Spleen (tissue), 11 donors: ENCODE data around the gene CDC42BPA. TPM values are rescaled to one million over a fixed set of nuclear protein-coding genes. Genes with fewer than 3 reads are reported as not detected.

Experiments
- DNase-seq: peaks from one replicate; pipeline ENCODE4 v3.0.0-alpha.2; 2020
- H3K27ac ChIP-seq, 8 donors: fragments of 200-600 bp; sonication (generic) in 7 of 8; 1 replicate in 4 of 8; 2 replicates in 4 of 8; pipeline versions ENCODE4 v1.5.0 to v1.8.0; 2016 to 2021; ENCODE audit warnings: inconsistent platforms in 4 of 8, mild to moderate bottlenecking in 4 of 8, moderate library complexity in 1 of 8
- H3K27me3 ChIP-seq, 7 donors: fragments of 200-600 bp; sonication (generic) in 6 of 7; replicated peaks in 1 of 7; 1 replicate in 4 of 7; 2 replicates in 3 of 7; pipeline versions ENCODE4 v1.5.0 to v1.8.0; 2016 to 2021; ENCODE audit warnings: inconsistent platforms in 3 of 7, mild to moderate bottlenecking in 1 of 7
- H3K36me3 ChIP-seq, 6 donors: fragments of 200-600 bp; sonication (generic) in 5 of 6; 1 replicate in 4 of 6; 2 replicates in 2 of 6; pipeline versions ENCODE4 v1.5.0 to v1.8.0; 2016 to 2021; ENCODE audit warnings: inconsistent platforms in 2 of 6
- H3K4me1 ChIP-seq, 6 donors: fragments of 200-600 bp; sonication (generic) in 5 of 6; 1 replicate in 3 of 6; 2 replicates in 3 of 6; pipeline versions ENCODE4 v1.5.0 to v1.8.0; 2016 to 2021; ENCODE audit warnings: inconsistent platforms in 3 of 6
- H3K4me3 ChIP-seq, 8 donors: fragments of 200-600 bp; sonication (generic) in 7 of 8; 1 replicate in 4 of 8; 2 replicates in 4 of 8; pipeline versions ENCODE4 v1.5.0 to v1.8.0; 2016 to 2021; ENCODE audit warnings: inconsistent platforms in 4 of 8, mild to moderate bottlenecking in 4 of 8, moderate library complexity in 2 of 8
- H3K9me3 ChIP-seq, 8 donors: fragments of 200-600 bp; sonication (generic) in 7 of 8; 1 replicate in 4 of 8; 2 replicates in 4 of 8; pipeline versions ENCODE4 v1.5.0 to v1.8.0; 2016 to 2021; ENCODE audit warnings: inconsistent platforms in 4 of 8
- POLR2A ChIP-seq, 3 donors: fragments of 450-650 bp; IDR thresholded peaks; one replicate each; pipeline ENCODE4 v1.5.1; 2017; ENCODE audit warnings: antibody characterized with exemption in 3 of 3, mild to moderate bottlenecking in 1 of 3
- POLR2AphosphoS5 ChIP-seq, 3 donors: sonication (generic); formaldehyde crosslinking; IDR thresholded peaks; one replicate each; pipeline ENCODE4 v1.5.1; 2017; ENCODE audit warnings: antibody characterized with exemption in 3 of 3
- WGBS, 5 donors: extraction: QIAGEN DNeasy Blood & Tissue Kit in 3 of 5; methylation state at CpG; one replicate each; pipeline versions ENCODE4 v1.1.5 to v1.1.7; 2013 to 2018; 5-methylcytosine and 5-hydroxymethylcytosine counted together
- intact Hi-C: fragments of 100-400 bp; cut with DNase I; formaldehyde crosslinking; loops from one replicate; pipeline ENCODE4 v1.15.0; 2023; ENCODE audit warnings: low total_unique reads
- polyA plus RNA-seq, 3 donors: library from polyadenylated mRNA; stranded (reverse); fragments of 200-250 nt; gene quantifications; one replicate each; pipeline ENCODE4 v1.2.1, GENCODE V29; 2013
- total RNA-seq, 7 donors: library from RNA; depleted of rRNA in 3 of 7; stranded (reverse); fragments of >200 nt in 3 of 7; fragmentation: NEBNext Ultra II Directional in 4 of 7; extraction: Animal tissue kit (Norgen Biotek cat#: 25700) in 4 of 7; gene quantifications; one replicate each; pipeline versions ENCODE4 v1.1.0 to v1.2.1, GENCODE V29; 2016 to 2021
- TF ChIP-seq, protein P1 (sequence below), 11 experiments: fragments of 200-600 bp in 7 of 11; fragments of 450-650 bp in 4 of 11; sonication (generic) in 4 of 11; IDR thresholded peaks in 8 of 11; conservative IDR thresholded peaks in 3 of 11; 1 replicate in 7 of 11; 2 replicates in 4 of 11; pipeline versions ENCODE4 v1.4.0 to v1.8.0; 2016 to 2021; ENCODE audit warnings: antibody characterized with exemption in 11 of 11, inconsistent platforms in 4 of 11, mild to moderate bottlenecking in 1 of 11
- donor health status: healthy with polysubstance abuse.
- donor health status: DM: no; HTN: no; CAD: no; lungs with moderate emphysema.
- donor health status: DM: no; HTN: no; CAD: no.
- donor health status: Bipolar disorder and iron deficiency.
- donor health status: healthy.
- donor health status: DM: no; HTN: no; CAD: no.
- donor health status: DM: yes; HTN: yes; CAD: no.

The CDC42BPA gene
- total and polyA plus RNA-seq, 10 donors = 1.1 to 36.4 (median 27.6) TPM

DNA sequence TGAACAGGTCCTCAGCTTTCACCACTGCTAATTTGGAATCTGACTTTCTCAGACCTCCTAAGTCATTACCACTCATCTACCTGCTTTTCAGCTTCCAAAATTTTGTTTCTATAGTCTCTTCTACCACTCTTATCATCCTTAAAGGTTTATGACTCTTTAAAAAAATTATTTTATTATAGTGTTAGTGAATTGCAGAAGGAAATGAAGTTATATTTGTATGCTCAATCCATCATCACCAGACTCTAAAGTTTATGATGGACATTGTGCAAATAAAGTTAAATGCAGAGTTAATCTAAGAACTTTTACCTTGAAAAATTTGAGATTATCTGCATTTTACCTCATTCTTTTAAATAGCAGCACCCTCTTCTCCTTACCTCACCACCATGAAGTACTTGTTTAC, 14.6 kb downstream of the CDC42BPA start:
- no peak for DNase-seq
- Histone ChIP-seq H3K36me3 (no peaks in the 10 kb centered on the region), H3K9me3 (no peaks in the 10 kb centered on the region), H3K4me1 (peaks cover 0 to 12% (median 2%) of the 10 kb centered on the region in 6 donors), H3K27me3 (no peaks in the 10 kb centered on the region), H3K4me3 (no peak overlapping the region), H3K27ac (no peak overlapping the region)
- TF ChIP-seq, protein P1, sequence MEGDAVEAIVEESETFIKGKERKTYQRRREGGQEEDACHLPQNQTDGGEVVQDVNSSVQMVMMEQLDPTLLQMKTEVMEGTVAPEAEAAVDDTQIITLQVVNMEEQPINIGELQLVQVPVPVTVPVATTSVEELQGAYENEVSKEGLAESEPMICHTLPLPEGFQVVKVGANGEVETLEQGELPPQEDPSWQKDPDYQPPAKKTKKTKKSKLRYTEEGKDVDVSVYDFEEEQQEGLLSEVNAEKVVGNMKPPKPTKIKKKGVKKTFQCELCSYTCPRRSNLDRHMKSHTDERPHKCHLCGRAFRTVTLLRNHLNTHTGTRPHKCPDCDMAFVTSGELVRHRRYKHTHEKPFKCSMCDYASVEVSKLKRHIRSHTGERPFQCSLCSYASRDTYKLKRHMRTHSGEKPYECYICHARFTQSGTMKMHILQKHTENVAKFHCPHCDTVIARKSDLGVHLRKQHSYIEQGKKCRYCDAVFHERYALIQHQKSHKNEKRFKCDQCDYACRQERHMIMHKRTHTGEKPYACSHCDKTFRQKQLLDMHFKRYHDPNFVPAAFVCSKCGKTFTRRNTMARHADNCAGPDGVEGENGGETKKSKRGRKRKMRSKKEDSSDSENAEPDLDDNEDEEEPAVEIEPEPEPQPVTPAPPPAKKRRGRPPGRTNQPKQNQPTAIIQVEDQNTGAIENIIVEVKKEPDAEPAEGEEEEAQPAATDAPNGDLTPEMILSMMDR (IDR thresholded peaks at IDR 0.05 in 8 of 11, conservative IDR thresholded peaks at IDR 0.05 in 3 of 11) = no peak
- no peak for TF ChIP-seq POLR2A (IDR thresholded peaks at IDR 0.05)
- TF ChIP-seq POLR2AphosphoS5 (IDR thresholded peaks at IDR 0.05) = no peak
- intact Hi-C loops = no loop called here

DNA sequence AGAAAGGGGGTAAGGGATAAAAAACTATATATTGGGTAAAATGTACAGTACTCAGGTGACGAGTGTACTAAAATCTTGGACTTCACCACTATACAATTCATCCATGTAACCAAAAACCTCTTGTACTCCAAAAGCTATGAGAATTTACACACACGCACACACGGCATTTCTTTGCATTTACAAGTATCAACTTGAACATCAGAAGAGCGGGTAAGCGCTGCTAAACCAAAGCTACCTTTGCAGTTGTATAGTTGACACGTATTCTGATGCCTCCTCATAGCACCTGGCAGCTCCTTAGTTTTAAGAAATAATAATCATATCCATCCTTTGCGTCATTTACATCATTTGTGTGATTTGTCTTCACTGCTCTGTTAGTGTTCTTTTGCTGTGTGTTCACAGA, 17.6 kb downstream of the CDC42BPA start:
- Histone ChIP-seq H3K27ac (no peak overlapping the region), H3K4me1 (peaks cover 0 to 14% (median 2%) of the 10 kb centered on the region in 6 donors), H3K9me3 (no peaks in the 10 kb centered on the region), H3K4me3 (no peak overlapping the region), H3K27me3 (no peaks in the 10 kb centered on the region), H3K36me3 (no peaks in the 10 kb centered on the region)
- intact Hi-C loops = no loop called here
- 91 to 95% (median 94%) methylated on average over 7 of the region's 7 CpGs for WGBS, 5 donors
- TF ChIP-seq POLR2AphosphoS5 (IDR thresholded peaks at IDR 0.05) = no peak
- TF ChIP-seq, protein P1 (IDR thresholded peaks at IDR 0.05 in 8 of 11, conservative IDR thresholded peaks at IDR 0.05 in 3 of 11) = no peak
- no peak for TF ChIP-seq POLR2A (IDR thresholded peaks at IDR 0.05)
- DNase-seq = no peak

DNA sequence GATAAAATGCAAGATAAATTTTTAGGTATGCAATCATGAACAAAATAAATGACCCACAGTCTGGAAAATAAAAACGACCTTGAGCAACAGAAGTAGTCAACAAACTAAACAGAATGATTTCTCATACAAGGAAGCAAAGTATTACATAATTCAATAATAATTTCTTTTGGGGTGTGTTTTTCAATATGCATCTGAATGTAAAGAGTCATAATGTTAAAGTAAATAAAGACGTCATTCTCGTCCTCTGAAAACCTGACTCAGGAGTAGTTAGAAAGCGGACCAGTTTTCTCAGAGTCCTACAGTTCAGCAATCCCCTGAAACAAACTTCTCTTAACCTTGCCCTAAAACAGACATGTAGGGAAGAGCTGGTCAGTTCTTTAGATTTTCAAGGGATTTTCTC, 18.6 kb downstream of the CDC42BPA start:
- peak overlapping the region in 6 of 8 donors; percentile 1 to 44 (median 38) for H3K27ac ChIP-seq
- intact Hi-C loops = no loop called here
- no peaks in the 10 kb centered on the region for H3K27me3 ChIP-seq
- no peaks in the 10 kb centered on the region for H3K36me3 ChIP-seq
- no peak overlapping the region for H3K4me3 ChIP-seq
- 67 to 83% (median 73%) methylated on average over 4 of the region's 4 CpGs for WGBS, 5 donors
- H3K9me3 ChIP-seq = no peaks in the 10 kb centered on the region
- no peak for DNase-seq
- TF ChIP-seq POLR2A (IDR thresholded peaks at IDR 0.05) (no peak), POLR2AphosphoS5 (IDR thresholded peaks at IDR 0.05) (no peak)
- TF ChIP-seq, protein P1 (IDR thresholded peaks at IDR 0.05 in 8 of 11, conservative IDR thresholded peaks at IDR 0.05 in 3 of 11) = no peak
- peaks cover 0 to 14% (median 2%) of the 10 kb centered on the region in 6 donors for H3K4me1 ChIP-seq

DNA sequence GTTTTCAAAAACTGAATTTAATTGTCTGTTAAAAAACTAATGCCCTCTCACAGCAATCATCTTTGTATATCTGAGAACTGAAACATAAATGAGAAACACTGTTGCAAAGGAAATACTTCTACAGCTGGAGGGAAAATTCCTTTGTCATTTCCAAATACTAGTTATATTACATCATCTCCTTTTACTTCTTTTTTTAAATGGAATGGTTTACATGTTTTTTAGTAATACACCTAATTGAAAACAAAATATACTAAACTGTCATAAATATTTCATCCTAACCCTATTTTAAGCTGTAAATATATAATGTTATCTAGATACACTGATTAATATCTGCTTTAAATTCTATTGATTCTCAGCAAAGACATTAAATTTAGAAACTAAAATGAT, 19.1 kb downstream of the CDC42BPA start:
- H3K4me3 ChIP-seq = no peak overlapping the region
- peaks cover 0 to 14% (median 2%) of the 10 kb centered on the region in 6 donors for H3K4me1 ChIP-seq
- DNase-seq = no peak
- H3K27me3 ChIP-seq = no peaks in the 10 kb centered on the region
- intact Hi-C loops = no loop called here
- peak overlapping the region in 6 of 8 donors; percentile 1 to 44 (median 38) for H3K27ac ChIP-seq
- no peaks in the 10 kb centered on the region for H3K36me3 ChIP-seq
- H3K9me3 ChIP-seq = no peaks in the 10 kb centered on the region
- TF ChIP-seq, protein P1 (IDR thresholded peaks at IDR 0.05 in 8 of 11, conservative IDR thresholded peaks at IDR 0.05 in 3 of 11) = no peak
- TF ChIP-seq POLR2A (IDR thresholded peaks at IDR 0.05) (no peak), POLR2AphosphoS5 (IDR thresholded peaks at IDR 0.05) (no peak)
